Neural cell (in vitro differentiated cells): Measurements from ENCODE around the gene RAI1. TPM values are rescaled to one million over a fixed set of nuclear protein-coding genes. Genes with fewer than 3 reads are reported as not detected.

ENCODE experiments used
- H2AFZ ChIP-seq: fragments of 200-600, 300-800 bp; sonication (generic), shearing (Covaris generic); 2 replicates; pipeline ENCODE4 v1.6.0; 2014; ENCODE audit warnings: low read depth, mild to moderate bottlenecking, antibody characterized with exemption, low read length, moderate library complexity
- H3F3A ChIP-seq: fragments of 200-600 bp; shearing (Covaris generic); 2 replicates; pipeline ENCODE4 v1.6.1; 2016; ENCODE audit warnings: mild to moderate bottlenecking, moderate library complexity, mixed read lengths, antibody characterized with exemption, low read length; ENCODE audit not compliant: insufficient read depth, poor library complexity, severe bottlenecking
- H3K27ac ChIP-seq: fragments of 200-600, 300-800 bp; sonication (generic), shearing (Covaris generic); 2 replicates; pipeline ENCODE4 v1.5.1; 2014; ENCODE audit warnings: mild to moderate bottlenecking, low read length, moderate library complexity
- H3K27me3 ChIP-seq: fragments of 300-800, 200-600 bp; sonication (generic), shearing (Covaris generic); 2 replicates; pipeline ENCODE4 v1.6.0; 2014; ENCODE audit warnings: mild to moderate bottlenecking, low read depth, low read length, moderate library complexity; ENCODE audit not compliant: insufficient read depth
- H3K36me3 ChIP-seq: fragments of 300-800, 200-600 bp; sonication (generic), shearing (Covaris generic); 2 replicates; pipeline ENCODE4 v1.5.1; 2014; ENCODE audit warnings: mild to moderate bottlenecking, antibody characterized with exemption, low read length, moderate library complexity; ENCODE audit not compliant: insufficient read depth
- H3K4me2 ChIP-seq: fragments of 300-800, 200-600 bp; sonication (generic), shearing (Covaris generic); 2 replicates; pipeline ENCODE4 v1.6.0; 2014; ENCODE audit warnings: mild to moderate bottlenecking, low read length
- H3K4me3 ChIP-seq: fragments of 300-800, 200-600 bp; sonication (generic), shearing (Covaris generic); 2 replicates; pipeline ENCODE4 v1.5.1; 2014; ENCODE audit warnings: mild to moderate bottlenecking, low read length, moderate library complexity
- H3K79me2 ChIP-seq: fragments of 200-600 bp; shearing (Covaris generic); replicated peaks from 2 replicates; pipeline ENCODE4 v1.6.0; 2014; ENCODE audit warnings: mild to moderate bottlenecking, low read length, moderate library complexity; ENCODE audit not compliant: insufficient read depth
- H3K9ac ChIP-seq: fragments of 300-800, 200-600 bp; sonication (generic), shearing (Covaris generic); 2 replicates; pipeline ENCODE4 v1.6.1; 2016; ENCODE audit warnings: mild to moderate bottlenecking, low read length, mixed read lengths
- H3K9me2 ChIP-seq: fragments of 200-600 bp; shearing (Covaris generic); 2 replicates; pipeline ENCODE4 v1.6.1; 2016; ENCODE audit warnings: mild to moderate bottlenecking, low read length, mixed read lengths; ENCODE audit not compliant: insufficient read depth
- H3K9me3 ChIP-seq: fragments of 200-600, 300-800 bp; sonication (generic), shearing (Covaris generic); 2 replicates; pipeline ENCODE4 v1.6.1; 2016; ENCODE audit warnings: mild to moderate bottlenecking, mixed run types, low read length, moderate library complexity, mixed read lengths
- H4K20me1 ChIP-seq: fragments of 200-600 bp; shearing (Covaris generic); 2 replicates; pipeline ENCODE4 v1.6.1; 2016; ENCODE audit warnings: mild to moderate bottlenecking, mixed run types; ENCODE audit not compliant: insufficient read depth
- EP300 ChIP-seq: fragments of 450-650 bp; conservative IDR thresholded peaks from 2 replicates; pipeline ENCODE4 v1.6.1; 2014; ENCODE audit warnings: antibody characterized with exemption, mild to moderate bottlenecking, moderate library complexity; ENCODE audit not compliant: poor library complexity, severe bottlenecking
- EZH2 ChIP-seq: fragments of 200-600, 300-800 bp; shearing (Covaris generic), sonication (generic); IDR thresholded peaks from 2 replicates; pipeline ENCODE4 v1.6.1; 2014; ENCODE audit warnings: antibody characterized with exemption, low read length, borderline replicate concordance, mild to moderate bottlenecking; ENCODE audit not compliant: insufficient read depth, poor library complexity, severe bottlenecking
- MXI1 ChIP-seq: fragments of 450-650 bp; conservative IDR thresholded peaks from 2 replicates; pipeline ENCODE4 v1.6.1; 2014; ENCODE audit warnings: antibody characterized with exemption, mild to moderate bottlenecking; ENCODE audit not compliant: poor library complexity, severe bottlenecking
- POLR2AphosphoS5 ChIP-seq: IDR thresholded peaks from 2 replicates; pipeline ENCODE4 v1.6.1; 2012
- RAD21 ChIP-seq: fragments of 450-650 bp; conservative IDR thresholded peaks from 2 replicates; pipeline ENCODE4 v1.6.1; 2014; ENCODE audit warnings: antibody characterized with exemption, mild to moderate bottlenecking, moderate library complexity
- SMC3 ChIP-seq: fragments of 450-650 bp; conservative IDR thresholded peaks from 2 replicates; pipeline ENCODE4 v1.6.1; 2014; ENCODE audit warnings: antibody characterized with exemption, mild to moderate bottlenecking, moderate library complexity; ENCODE audit not compliant: poor library complexity
- TAF1 ChIP-seq: IDR thresholded peaks from 2 replicates; pipeline ENCODE4 v1.6.1; 2012; ENCODE audit warnings: low read depth
- polyA plus RNA-seq: library from polyadenylated mRNA; depleted of rRNA; stranded (reverse); fragments of >200 nt; gene quantifications from 2 replicates; pipeline ENCODE4 v1.2.3, GENCODE V29; 2014
- TF ChIP-seq, protein P1 (sequence below): fragments of 450-650 bp; IDR thresholded peaks from 2 replicates; pipeline ENCODE4 v1.5.1; 2014; ENCODE audit warnings: antibody characterized with exemption, mild to moderate bottlenecking, moderate library complexity; ENCODE audit not compliant: poor library complexity, severe bottlenecking
- TF ChIP-seq, protein P2 (sequence below): IDR thresholded peaks from 2 replicates; pipeline ENCODE4 v1.6.1; 2012; ENCODE audit warnings: borderline replicate concordance

The RAI1 gene
- polyA plus RNA-seq, 1 donor from 2014 or later = 16.9 TPM

DNA sequence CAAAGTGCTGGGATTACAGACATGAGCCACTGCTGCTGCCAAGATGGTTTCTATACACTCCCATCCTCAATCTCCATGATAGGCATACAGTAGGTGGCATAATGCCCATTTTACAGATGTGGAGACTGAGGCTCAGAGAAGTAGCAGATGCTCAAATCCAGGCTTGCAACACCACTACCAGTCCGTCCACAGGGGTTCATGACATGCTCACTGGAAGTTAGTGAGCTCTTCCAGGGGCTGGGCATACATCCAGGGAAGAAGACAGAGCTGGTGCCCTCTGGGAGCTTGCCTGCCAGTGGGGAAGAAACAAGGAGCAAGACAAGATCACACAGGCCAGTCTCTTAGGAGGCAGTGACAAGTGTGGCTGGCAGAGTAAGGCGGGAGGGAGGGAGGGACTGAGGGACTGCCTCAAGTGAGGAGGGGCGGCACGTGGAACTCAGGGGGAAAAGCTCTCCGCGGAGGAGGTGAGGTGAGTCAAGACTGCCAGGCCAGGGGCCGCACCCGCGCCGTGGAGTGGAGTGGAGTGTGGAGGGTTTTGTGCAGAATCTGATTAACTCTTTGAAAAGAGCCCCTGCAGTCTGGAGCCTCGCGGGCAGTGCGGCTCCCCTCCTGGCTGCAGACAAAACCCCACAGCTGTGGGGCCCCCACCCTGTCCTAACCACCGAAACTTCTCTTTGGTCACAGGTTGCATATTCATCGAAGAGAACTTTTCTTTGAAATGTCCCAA is 127.6 kb downstream of the RAI1 start:
- H4K20me1 ChIP-seq = no peaks in the 10 kb centered on the region
- no peaks in the 10 kb centered on the region for H3K27me3 ChIP-seq
- H2AFZ ChIP-seq = no peak overlapping the region
- no peak overlapping the region for H3K4me2 ChIP-seq
- TF ChIP-seq, protein P1, sequence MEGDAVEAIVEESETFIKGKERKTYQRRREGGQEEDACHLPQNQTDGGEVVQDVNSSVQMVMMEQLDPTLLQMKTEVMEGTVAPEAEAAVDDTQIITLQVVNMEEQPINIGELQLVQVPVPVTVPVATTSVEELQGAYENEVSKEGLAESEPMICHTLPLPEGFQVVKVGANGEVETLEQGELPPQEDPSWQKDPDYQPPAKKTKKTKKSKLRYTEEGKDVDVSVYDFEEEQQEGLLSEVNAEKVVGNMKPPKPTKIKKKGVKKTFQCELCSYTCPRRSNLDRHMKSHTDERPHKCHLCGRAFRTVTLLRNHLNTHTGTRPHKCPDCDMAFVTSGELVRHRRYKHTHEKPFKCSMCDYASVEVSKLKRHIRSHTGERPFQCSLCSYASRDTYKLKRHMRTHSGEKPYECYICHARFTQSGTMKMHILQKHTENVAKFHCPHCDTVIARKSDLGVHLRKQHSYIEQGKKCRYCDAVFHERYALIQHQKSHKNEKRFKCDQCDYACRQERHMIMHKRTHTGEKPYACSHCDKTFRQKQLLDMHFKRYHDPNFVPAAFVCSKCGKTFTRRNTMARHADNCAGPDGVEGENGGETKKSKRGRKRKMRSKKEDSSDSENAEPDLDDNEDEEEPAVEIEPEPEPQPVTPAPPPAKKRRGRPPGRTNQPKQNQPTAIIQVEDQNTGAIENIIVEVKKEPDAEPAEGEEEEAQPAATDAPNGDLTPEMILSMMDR = no peak
- TF ChIP-seq MXI1 (no peak), SMC3 (no peak), RAD21 (no peak), EP300 (no peak), TAF1 (no peak), POLR2AphosphoS5 (no peak), EZH2 (no peak)
- TF ChIP-seq, protein P2, sequence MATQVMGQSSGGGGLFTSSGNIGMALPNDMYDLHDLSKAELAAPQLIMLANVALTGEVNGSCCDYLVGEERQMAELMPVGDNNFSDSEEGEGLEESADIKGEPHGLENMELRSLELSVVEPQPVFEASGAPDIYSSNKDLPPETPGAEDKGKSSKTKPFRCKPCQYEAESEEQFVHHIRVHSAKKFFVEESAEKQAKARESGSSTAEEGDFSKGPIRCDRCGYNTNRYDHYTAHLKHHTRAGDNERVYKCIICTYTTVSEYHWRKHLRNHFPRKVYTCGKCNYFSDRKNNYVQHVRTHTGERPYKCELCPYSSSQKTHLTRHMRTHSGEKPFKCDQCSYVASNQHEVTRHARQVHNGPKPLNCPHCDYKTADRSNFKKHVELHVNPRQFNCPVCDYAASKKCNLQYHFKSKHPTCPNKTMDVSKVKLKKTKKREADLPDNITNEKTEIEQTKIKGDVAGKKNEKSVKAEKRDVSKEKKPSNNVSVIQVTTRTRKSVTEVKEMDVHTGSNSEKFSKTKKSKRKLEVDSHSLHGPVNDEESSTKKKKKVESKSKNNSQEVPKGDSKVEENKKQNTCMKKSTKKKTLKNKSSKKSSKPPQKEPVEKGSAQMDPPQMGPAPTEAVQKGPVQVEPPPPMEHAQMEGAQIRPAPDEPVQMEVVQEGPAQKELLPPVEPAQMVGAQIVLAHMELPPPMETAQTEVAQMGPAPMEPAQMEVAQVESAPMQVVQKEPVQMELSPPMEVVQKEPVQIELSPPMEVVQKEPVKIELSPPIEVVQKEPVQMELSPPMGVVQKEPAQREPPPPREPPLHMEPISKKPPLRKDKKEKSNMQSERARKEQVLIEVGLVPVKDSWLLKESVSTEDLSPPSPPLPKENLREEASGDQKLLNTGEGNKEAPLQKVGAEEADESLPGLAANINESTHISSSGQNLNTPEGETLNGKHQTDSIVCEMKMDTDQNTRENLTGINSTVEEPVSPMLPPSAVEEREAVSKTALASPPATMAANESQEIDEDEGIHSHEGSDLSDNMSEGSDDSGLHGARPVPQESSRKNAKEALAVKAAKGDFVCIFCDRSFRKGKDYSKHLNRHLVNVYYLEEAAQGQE = no peak
- no peaks in the 10 kb centered on the region for H3K36me3 ChIP-seq
- no peaks in the 10 kb centered on the region for H3K9me3 ChIP-seq
- no peak overlapping the region for H3K9ac ChIP-seq
- no peaks in the 10 kb centered on the region for H3K9me2 ChIP-seq
- no peak overlapping the region for H3K27ac ChIP-seq
- H3F3A ChIP-seq = no peaks in the 10 kb centered on the region
- no peak overlapping the region for H3K4me3 ChIP-seq
- peaks cover 3% of the 10 kb centered on the region for H3K79me2 ChIP-seq

DNA sequence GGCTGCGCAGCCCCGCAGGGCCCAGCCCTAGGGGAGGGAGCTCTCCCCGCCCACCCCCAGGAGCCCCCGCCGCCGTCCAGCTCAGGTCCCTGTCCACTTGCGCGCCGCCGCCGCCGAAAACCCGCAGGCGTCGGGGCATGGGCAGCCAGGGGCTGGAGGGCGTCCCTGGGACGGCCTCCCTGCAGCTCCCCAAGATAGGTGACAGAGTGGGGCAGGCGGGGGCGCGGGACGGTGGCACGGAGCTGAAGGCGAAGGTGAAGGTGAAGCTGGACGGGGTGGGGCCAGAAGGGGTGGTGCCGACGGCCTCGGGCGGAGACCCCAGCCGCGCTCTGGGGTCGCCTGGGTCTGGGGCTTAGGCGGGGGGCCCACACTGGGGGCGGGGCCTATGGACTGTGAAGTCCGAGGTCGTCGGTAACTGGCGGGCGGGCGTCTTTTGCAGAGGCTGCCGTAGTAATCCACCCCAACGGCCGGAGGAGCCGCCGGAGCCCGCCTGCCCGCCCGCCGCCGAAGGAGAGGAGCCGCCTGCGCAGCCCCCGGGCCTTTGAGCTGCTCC is 128.3 kb downstream of the RAI1 start:
- Histone ChIP-seq H3K9ac (no peak overlapping the region), H3K36me3 (no peaks in the 10 kb centered on the region), H2AFZ (no peak overlapping the region), H3K27ac (no peak overlapping the region), H3K27me3 (no peaks in the 10 kb centered on the region), H4K20me1 (no peaks in the 10 kb centered on the region), H3K4me2 (no peak overlapping the region), H3K9me2 (no peaks in the 10 kb centered on the region), H3K79me2 (no peaks in the 10 kb centered on the region), H3F3A (no peaks in the 10 kb centered on the region), H3K4me3 (no peak overlapping the region), H3K9me3 (no peaks in the 10 kb centered on the region)
- TF ChIP-seq, protein P2 = no peak
- TF ChIP-seq, protein P1 = no peak
- TF ChIP-seq RAD21 (no peak), EP300 (no peak), SMC3 (no peak), EZH2 (no peak), TAF1 (no peak), POLR2AphosphoS5 (no peak), MXI1 (no peak)
